HG02973 (cell line): Measurements from ENCODE around the gene PTPN23.
A peak's percentile ranks its signal among the peaks of the same experiment; 100 is the strongest.
"Not testable (repeated sequence)": the region's sequence is repeated elsewhere in the genome, so short reads cannot be mapped to it uniquely, and the experiment has no call there.

Experiments
- ATAC-seq: cut with Tn5 transposase; IDR thresholded peaks from one replicate; pipeline ENCODE4 v1.9.1; 2021; ENCODE audit warnings: moderate library complexity; ENCODE audit not compliant: unreplicated experiment

The PTPN23 gene

GRCh38 chr3:47380601-47381316 is at the start of gene PTPN23:
Gene PTPN23, plus strand, starts transcription at chr3:47381021. Its CDS starts 76 bp downstream, at chr3:47381097.
- peak; percentile 68 for ATAC-seq

GRCh38 chr3:47333907-47334306 is 46.9 kb upstream of the PTPN23 start:
- ATAC-seq, result no peak

GRCh38 chr3:47337656-47338055 is 43.2 kb upstream of the PTPN23 start:
- ATAC-seq, result no peak

GRCh38 chr3:47339951-47340350 is 40.9 kb upstream of the PTPN23 start:
- ATAC-seq, result no peak

- ATAC-seq, result no peak
Measured at GRCh38 chr3:47340866-47341265, 40.0 kb upstream of the PTPN23 start.

GRCh38 chr3:47342151-47342550 is 38.7 kb upstream of the PTPN23 start:
- ATAC-seq, result no peak

- no peak for ATAC-seq
Measured at GRCh38 chr3:47342812-47343211, 38.0 kb upstream of the PTPN23 start.

- ATAC-seq, result no peak
Measured at GRCh38 chr3:47343471-47343971, 37.3 kb upstream of the PTPN23 start.

GRCh38 chr3:47344971-47345370 is 35.9 kb upstream of the PTPN23 start:
- no peak for ATAC-seq

- no peak for ATAC-seq
Measured at GRCh38 chr3:47347217-47347801, 33.5 kb upstream of the PTPN23 start.

- no peak for ATAC-seq
Measured at GRCh38 chr3:47348411-47349154, 32.2 kb upstream of the PTPN23 start.

- ATAC-seq, result no peak
Measured at GRCh38 chr3:47355010-47355409, 25.8 kb upstream of the PTPN23 start.

GRCh38 chr3:47356201-47356600 is 24.6 kb upstream of the PTPN23 start:
- no peak for ATAC-seq

GRCh38 chr3:47359323-47359722 is 21.5 kb upstream of the PTPN23 start:
- ATAC-seq, result no peak

GRCh38 chr3:47360110-47360517 is 20.7 kb upstream of the PTPN23 start:
- not testable (repeated sequence) for ATAC-seq

GRCh38 chr3:47362701-47363100 is 18.1 kb upstream of the PTPN23 start:
- ATAC-seq, result no peak

GRCh38 chr3:47365213-47366153 is 15.3 kb upstream of the PTPN23 start:
- ATAC-seq, result no peak

GRCh38 chr3:47366833-47367232 is 14.0 kb upstream of the PTPN23 start:
- ATAC-seq, result no peak

- no peak for ATAC-seq
Measured at GRCh38 chr3:47367631-47368030, 13.2 kb upstream of the PTPN23 start.

- ATAC-seq, result not testable (repeated sequence)
Measured at GRCh38 chr3:47370020-47370419, 10.8 kb upstream of the PTPN23 start.
